Nucleus accumbens (tissue), 56 donors: Measurements from ENCODE around the gene MVP.
"Not testable (repeated sequence)": the region's sequence is repeated elsewhere in the genome, so short reads cannot be mapped to it uniquely, and the experiment has no call there.

ENCODE experiments used
- DNase-seq, 56 donors: peaks; one replicate each; lab custom pipeline; 2025; lab: John Stamatoyannopoulos, UW

Gene MVP

GRCh38 chr16:29862884-29863668 lies 42.8 kb downstream of the MVP start, which contains the start of gene CDIPT:
TSS of gene CDIPT (minus strand) at chr16:29863226. CDS start at chr16:29862857, 369 bp downstream.
- peak; percentile 41 to 98 (median 92) for DNase-seq

DNA sequence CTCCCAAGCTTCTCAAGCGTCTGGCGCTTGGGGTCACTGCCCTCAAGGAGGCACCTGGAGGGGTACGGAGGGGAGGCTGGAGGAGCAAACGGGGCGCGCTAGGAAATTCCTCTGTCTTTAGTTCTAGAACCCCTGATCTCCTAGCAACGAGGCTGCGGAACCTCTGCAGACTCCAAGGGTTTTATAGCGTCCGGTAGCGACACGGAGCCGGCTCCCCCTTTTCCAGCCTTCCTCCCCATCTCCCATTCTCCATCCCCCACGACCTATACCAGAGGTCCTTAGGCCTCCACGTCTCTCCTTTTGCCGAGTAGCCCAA lies 43.4 kb downstream of the MVP start:
- DNase-seq, result peak in 1 of 56 donors; percentile 38

DNA sequence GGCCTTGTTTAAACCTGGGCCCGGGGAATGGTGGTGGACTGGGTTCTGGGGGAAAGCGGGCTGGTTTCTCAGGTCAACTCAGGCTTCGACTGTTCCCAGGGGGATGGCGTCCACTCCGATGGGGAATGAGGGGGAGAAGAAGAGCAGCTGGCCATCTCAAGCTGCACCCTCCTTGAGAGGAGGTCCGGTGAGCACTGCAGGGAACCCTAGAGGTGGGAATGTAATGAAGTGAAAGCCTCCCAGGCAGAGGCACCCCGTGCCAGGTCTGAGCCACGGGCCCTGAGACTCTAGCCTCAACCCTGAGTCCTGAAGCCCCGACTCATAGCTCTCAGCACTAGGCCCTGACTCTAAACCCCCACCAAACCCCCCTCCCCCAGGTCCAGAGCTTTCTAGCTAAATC lies 43.9 kb downstream of the MVP start:
- DNase-seq, result no peak

- DNase-seq, result no peak
These were observed 48.2 kb downstream of the MVP start for GRCh38 chr16:29868396-29869009.

DNA sequence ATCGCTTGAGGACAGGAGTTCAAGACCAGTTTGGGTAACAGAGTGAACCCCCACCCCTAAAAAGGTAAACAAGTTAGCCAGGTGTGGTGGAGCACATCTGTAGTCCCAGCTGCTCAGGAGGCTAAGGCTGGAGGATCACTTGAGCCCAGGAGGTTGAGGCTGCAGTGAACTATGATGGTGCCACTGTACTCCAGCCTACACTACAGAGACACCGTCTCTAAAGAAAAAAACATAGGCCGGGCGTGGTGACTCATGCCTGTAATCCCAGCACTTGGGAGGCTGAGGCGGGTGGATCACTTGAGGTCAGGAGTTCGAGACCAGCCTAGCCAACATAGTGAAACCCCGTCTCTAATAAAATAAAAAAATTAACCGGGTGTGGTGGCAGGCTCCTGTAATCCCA lies 48.8 kb downstream of the MVP start:
- not testable (repeated sequence) for DNase-seq

GRCh38 chr16:29871822-29872546 lies 51.7 kb downstream of the MVP start:
- DNase-seq, result no peak

GRCh38 chr16:29873319-29873718 lies 53.1 kb downstream of the MVP start:
- no peak for DNase-seq

DNA sequence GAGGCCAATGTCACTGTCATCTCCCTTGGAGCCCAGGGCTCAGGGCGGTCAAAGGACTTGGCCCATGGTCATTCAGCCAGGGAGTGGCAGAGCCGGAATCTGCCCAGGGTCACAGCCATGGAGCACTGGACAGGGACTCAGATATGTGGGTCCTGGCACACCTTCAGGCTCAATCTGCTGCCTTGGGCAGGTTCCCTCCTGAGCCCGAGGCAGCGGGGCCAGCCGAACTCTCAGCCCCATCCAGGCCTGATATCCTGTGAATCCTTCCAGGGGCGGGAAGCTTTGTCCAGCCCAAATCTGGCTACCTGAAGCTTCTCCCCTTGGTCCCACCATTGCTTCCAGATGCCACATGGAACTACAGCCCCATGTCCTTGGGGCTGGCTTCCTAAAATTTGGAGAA lies 54.9 kb downstream of the MVP start:
- DNase-seq, result no peak

- DNase-seq, result no peak
These were observed 55.9 kb downstream of the MVP start for GRCh38 chr16:29876217-29876593.

- no peak for DNase-seq
These were observed 56.5 kb downstream of the MVP start for GRCh38 chr16:29876594-29877249.

DNA sequence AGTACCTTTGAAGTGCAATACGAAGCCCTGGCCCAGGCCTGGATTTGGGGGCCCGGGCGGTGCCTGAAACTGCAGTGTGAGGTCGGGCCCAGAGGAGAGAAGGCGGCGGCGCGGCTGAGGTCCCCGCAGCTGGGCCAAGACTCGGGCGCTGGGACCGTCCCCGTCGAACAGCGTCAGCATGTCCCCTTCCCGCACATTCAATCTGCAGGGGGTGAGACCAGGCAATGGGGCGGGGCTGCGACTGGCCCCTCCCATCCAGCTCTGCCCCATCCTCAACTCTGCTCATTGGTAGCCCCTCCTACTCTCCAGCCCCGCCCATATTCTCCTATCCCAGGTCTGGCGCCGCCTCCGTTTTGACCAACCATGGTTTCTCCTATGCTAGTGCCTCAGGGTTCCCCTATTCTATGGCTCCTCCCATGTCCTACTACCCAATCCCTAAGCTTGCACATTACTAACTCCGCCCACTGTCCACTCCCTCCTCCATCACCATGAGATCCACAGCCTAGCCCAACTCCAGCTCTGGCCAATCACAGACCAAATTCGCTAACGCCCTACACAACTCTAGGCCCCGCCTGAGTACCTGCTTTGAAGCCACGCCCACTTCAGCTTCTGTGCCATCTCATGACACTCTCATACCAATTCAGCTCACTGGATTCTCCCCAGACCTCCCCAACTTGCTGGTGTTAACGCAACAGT lies 57.2 kb downstream of the MVP start:
- DNase-seq, result peak in 5 of 56 donors; percentile 21 to 42 (median 35)

GRCh38 chr16:29878172-29878571 lies 57.9 kb downstream of the MVP start:
- DNase-seq, result no peak

GRCh38 chr16:29881050-29881449 lies 60.8 kb downstream of the MVP start:
- DNase-seq, result no peak

DNA sequence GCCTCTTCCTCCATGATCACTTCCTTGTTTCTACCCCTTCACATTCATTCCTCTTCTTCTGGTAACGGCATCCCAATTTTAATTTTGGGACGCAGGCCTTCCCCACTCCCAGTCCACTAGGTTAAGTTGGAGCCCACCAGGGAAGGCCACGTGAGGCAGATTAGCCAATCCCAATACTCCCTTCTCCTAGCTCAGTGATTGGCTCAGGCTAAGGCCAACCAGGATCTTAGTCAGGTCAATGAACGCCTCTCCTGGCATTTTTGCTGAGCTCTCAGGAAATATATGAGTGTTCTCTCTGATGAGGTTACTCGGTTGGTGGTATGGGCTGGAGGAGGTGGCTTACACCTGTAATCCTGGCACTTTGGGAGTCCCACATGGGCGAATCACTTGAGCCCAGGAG lies 63.7 kb downstream of the MVP start:
- no peak for DNase-seq

GRCh38 chr16:29889372-29889771 lies 69.1 kb downstream of the MVP start:
- not testable (repeated sequence) for DNase-seq

DNA sequence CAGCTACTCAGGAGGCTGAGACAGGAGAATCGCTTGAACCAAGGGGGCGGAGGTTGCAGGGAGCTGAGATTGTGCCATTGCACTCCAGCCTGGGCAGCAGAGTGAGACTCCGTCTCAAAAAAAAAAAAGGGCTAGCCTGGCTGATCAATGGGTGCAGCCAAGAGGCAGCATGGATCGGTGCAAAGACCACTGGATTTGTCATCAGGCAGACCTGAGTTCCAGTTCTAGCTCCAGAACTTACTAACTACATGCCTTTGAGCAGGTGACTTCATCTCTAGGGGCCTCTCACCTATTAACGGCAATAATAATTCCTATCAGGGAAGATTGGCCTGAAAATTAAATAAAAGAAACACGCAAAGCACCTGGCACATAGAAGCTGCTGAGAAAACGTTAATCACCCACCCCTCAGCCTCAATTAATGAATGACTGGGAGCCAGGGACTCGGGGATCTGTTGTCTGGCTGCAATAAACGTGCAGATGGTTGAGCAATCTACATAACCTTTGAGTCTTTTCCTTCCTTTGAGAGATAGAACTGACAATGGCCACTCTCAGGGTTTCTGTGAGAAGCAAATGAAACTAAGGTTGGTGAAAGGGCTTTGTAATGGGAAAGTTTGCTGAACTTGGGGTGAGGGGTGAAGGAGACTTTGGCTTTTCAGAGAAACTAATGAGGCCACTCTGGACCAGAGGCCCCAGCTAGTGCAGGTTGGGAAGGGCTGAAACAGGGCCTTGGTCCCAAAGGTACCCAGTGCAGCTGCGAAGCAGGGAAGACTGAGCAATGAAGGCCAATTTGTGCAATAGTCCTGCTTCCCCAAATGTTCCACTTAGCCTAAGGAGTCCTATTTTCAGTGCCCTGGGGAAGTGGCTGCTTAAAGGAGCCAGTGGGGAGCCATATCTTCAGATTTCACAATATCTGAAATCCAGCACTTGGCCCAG lies 71.5 kb downstream of the MVP start:
- DNase-seq, result no peak

- DNase-seq, result no peak
These were observed 72.2 kb downstream of the MVP start for GRCh38 chr16:29892458-29892813.

- no peak for DNase-seq
These were observed 73.3 kb downstream of the MVP start for GRCh38 chr16:29893553-29893952.

DNA sequence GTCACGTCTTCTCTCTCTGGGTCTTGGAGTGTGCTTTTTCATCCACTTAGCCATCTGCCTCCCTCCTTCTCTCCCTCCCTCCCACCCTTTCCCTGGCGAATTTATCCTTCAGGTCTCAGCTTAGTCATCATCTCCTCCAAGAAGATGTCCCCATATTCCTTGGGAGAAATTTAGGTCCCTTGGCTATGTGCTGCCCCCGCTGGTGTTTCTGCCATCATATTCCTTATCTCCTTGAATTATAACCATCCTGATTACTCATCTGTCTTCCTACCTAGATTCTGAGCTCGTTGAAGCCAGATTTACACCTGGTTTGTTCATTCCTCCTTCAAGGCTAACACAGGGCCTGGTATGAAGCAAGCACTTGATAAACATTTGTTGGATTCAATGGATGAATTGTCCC lies 74.1 kb downstream of the MVP start:
- DNase-seq, result no peak

GRCh38 chr16:29896841-29897240 lies 76.6 kb downstream of the MVP start:
- DNase-seq, result no peak
